AG08396 (cell line): ENCODE data around the gene DDX39B.
A peak's percentile ranks its signal among the peaks of the same experiment; 100 is the strongest.
"Not testable (repeated sequence)": the region's sequence is repeated elsewhere in the genome, so short reads cannot be mapped to it uniquely, and the experiment has no call there.

Experiments used
- DNase-seq: peaks from one replicate; pipeline ENCODE4 v3.0.0; 2012; ENCODE audit warnings: low spot score, mixed read lengths

The DDX39B gene

DNA sequence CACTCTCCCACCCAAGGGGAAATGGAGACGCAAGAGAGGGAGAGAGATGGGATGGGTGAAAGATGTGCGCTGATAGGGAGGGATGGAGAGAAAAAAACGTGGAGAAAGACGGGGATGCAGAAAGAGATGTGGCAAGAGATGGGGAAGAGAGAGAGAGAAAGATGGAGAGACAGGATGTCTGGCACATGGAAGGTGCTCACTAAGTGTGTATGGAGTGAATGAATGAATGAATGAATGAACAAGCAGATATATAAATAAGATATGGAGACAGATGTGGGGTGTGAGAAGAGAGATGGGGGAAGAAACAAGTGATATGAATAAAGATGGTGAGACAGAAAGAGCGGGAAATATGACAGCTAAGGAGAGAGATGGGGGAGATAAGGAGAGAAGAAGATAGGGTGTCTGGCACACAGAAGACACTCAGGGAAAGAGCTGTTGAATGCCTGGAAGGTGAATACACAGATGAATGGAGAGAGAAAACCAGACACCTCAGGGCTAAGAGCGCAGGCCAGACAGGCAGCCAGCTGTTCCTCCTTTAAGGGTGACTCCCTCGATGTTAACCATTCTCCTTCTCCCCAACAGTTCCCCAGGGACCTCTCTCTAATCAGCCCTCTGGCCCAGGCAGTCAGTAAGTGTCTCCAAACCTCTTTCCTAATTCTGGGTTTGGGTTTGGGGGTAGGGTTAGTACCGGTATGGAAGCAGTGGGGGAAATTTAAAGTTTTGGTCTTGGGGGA lies 34.3 kb upstream of the DDX39B start:
- no peak for DNase-seq

DNA sequence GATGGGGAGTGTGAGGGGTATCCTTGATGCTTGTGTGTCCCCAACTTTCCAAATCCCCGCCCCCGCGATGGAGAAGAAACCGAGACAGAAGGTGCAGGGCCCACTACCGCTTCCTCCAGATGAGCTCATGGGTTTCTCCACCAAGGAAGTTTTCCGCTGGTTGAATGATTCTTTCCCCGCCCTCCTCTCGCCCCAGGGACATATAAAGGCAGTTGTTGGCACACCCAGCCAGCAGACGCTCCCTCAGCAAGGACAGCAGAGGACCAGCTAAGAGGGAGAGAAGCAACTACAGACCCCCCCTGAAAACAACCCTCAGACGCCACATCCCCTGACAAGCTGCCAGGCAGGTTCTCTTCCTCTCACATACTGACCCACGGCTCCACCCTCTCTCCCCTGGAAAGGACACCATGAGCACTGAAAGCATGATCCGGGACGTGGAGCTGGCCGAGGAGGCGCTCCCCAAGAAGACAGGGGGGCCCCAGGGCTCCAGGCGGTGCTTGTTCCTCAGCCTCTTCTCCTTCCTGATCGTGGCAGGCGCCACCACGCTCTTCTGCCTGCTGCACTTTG lies 33.6 kb upstream of the DDX39B start, which contains the start of gene TNF:
TSS of gene TNF (plus strand) at position 231 of the 567 bp plus-strand sequence. CDS start at position 408, 177 bp downstream.
- no peak for DNase-seq

DNA sequence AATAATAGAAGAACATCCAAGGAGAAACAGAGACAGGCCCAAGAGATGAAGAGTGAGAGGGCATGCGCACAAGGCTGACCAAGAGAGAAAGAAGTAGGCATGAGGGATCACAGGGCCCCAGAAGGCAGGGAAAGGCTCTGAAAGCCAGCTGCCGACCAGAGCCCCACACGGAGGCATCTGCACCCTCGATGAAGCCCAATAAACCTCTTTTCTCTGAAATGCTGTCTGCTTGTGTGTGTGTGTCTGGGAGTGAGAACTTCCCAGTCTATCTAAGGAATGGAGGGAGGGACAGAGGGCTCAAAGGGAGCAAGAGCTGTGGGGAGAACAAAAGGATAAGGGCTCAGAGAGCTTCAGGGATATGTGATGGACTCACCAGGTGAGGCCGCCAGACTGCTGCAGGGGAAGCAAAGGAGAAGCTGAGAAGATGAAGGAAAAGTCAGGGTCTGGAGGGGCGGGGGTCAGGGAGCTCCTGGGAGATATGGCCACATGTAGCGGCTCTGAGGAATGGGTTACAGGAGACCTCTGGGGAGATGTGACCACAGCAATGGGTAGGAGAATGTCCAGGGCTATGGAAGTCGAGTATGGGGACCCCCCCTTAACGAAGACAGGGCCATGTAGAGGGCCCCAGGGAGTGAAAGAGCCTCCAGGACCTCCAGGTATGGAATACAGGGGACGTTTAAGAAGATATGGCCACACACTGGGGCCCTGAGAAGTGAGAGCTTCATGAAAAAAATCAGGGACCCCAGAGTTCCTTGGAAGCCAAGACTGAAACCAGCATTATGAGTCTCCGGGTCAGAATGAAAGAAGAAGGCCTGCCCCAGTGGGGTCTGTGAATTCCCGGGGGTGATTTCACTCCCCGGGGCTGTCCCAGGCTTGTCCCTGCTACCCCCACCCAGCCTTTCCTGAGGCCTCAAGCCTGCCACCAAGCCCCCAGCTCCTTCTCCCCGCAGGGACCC lies 32.6 kb upstream of the DDX39B start:
- DNase-seq = no peak

DNA sequence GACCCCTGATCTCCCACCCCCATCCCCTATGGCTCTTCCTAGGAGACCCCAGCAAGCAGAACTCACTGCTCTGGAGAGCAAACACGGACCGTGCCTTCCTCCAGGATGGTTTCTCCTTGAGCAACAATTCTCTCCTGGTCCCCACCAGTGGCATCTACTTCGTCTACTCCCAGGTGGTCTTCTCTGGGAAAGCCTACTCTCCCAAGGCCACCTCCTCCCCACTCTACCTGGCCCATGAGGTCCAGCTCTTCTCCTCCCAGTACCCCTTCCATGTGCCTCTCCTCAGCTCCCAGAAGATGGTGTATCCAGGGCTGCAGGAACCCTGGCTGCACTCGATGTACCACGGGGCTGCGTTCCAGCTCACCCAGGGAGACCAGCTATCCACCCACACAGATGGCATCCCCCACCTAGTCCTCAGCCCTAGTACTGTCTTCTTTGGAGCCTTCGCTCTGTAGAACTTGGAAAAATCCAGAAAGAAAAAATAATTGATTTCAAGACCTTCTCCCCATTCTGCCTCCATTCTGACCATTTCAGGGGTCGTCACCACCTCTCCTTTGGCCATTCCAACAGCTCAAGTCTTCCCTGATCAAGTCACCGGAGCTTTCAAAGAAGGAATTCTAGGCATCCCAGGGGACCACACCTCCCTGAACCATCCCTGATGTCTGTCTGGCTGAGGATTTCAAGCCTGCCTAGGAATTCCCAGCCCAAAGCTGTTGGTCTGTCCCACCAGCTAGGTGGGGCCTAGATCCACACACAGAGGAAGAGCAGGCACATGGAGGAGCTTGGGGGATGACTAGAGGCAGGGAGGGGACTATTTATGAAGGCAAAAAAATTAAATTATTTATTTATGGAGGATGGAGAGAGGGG lies 31.7 kb upstream of the DDX39B start:
- no peak for DNase-seq

- DNase-seq = no peak
Observed at GRCh38 chr6:31572041-31572911, 30.5 kb upstream of the DDX39B start, which contains the start of gene LTA. TSS of gene LTA (plus strand) at chr6:31572289. CDS start at chr6:31572743, 454 bp downstream.

DNA sequence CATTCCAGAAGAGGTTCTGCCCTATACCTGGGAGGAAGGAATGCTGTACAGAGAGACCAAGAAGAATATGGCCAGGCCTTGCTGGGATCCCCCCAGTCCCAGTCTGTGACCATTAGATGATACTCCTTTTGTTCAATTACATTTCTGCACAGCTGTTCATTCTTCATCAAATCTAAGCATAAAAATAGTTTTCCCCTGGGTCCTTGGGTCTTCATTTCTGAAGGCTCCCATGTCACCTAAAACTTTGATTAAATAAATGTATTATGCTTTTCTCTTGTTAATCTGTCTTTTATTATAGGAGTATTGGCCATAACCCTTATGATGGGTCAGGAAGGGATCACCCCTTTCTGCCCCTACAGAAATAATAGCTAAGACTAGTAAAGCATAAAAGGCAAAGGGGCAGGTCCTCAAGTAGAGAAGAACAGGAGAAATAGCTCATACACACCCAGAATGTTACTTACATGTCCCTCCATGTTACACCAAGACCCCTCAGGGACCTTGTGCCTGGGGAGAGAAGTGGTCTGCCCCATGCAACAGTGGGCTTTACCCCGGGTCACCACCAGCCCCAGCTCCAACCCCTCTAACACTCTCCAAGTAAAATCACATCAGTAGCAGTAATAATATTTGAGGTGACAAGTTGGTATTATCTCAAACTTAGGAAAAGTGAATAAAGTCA lies 28.2 kb upstream of the DDX39B start:
- no peak for DNase-seq

- DNase-seq = no peak
Observed at GRCh38 chr6:31568537-31568961, 26.7 kb upstream of the DDX39B start.

DNA sequence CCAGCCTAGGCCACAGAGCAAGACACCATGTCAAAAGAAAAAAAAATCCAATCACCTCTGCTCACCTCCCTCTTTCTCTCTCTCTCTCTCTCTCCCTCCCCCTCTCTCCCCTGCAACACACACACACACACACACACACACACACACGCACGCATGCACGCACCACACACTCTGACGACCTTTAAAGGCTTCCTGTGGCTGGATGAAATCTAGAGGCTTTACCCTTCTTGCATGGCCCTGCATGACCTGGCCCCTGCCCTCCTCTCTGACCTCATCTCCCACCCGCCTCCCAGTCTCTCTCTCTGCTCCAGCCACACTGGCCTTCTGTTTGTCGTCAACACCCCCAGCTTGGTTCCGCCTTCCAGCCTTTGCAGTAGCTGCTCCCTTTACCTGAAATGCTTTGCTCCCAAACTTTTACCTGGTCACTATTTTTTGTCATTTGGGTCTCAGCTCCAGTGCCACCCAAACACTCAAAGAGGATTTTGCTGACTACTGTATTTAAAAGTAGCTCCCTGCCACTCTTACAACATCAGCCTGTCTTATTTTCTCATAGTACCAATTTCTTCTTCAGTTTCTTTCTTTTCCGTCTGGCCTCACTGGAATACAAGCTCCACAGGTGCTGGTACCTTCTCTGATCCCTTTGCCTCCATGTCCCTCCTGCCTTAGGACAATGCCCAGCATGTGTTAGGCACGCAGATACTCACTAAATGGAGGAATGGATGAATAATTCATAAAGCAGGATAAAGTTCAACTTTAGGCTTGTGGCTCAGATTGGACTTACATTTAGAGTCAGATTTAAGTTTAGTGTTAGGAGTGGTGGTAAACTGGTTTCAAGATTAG lies 25.9 kb upstream of the DDX39B start:
- no peak for DNase-seq

GRCh38 chr6:31560697-31561058 lies 18.9 kb upstream of the DDX39B start:
- no peak for DNase-seq

GRCh38 chr6:31559958-31560696 lies 18.3 kb upstream of the DDX39B start:
- DNase-seq = peak; percentile 74

- no peak for DNase-seq
Observed at GRCh38 chr6:31559606-31559957, 17.8 kb upstream of the DDX39B start.

GRCh38 chr6:31558631-31559500 lies 17.1 kb upstream of the DDX39B start:
- DNase-seq = no peak

DNA sequence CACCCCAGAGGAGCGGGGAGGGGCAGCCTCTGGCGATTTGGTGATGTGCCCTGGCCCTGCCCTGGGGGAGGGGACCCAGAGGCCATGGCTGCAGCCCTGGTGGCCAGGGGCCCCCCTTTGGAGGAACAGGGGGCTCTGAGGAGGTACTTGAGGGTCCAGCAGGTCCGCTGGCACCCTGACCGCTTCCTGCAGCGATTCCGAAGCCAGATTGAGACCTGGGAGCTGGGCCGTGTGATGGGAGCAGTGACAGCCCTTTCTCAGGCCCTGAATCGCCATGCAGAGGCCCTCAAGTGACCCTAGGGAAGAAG lies 16.5 kb upstream of the DDX39B start:
- DNase-seq = no peak

DNA sequence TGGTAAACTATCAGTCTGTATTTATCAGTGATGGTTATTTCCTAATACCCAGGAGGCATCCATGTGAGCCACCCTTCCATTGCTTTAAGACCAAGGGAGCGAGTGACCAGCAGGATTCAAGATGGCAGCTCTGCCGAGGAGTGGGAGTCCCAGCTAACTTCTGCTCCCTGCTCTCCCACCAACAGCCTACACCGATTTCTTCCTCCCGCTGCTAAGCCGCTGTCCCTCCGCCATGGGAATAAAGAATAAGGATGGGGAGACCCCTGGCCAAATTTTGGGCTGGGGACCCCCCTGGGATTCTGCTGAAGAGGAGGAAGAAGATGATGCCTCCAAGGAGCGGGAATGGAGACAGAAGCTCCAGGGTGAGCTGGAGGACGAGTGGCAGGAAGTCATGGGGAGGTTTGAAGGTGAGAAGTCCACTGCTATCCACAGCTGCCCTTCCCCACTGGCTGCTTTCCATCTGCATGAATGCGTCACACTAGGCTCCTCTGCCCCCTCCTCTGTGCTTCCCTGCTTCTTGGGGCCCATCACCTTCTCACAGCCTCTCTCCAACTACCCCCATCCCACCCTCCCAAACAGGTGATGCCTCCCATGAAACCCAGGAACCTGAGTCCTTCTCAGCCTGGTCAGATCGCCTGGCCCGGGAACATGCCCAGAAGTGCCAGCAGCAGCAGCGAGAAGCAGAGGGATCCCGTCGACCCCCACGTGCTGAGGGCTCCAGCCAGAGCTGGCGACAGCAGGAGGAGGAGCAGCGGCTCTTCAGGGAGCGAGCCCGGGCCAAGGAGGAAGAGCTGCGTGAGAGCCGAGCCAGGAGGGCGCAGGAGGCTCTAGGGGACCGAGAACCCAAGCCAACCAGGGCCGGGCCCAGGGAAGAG lies 15.9 kb upstream of the DDX39B start:
- DNase-seq = no peak

- no peak for DNase-seq
Observed at GRCh38 chr6:31556307-31556706, 14.5 kb upstream of the DDX39B start.

DNA sequence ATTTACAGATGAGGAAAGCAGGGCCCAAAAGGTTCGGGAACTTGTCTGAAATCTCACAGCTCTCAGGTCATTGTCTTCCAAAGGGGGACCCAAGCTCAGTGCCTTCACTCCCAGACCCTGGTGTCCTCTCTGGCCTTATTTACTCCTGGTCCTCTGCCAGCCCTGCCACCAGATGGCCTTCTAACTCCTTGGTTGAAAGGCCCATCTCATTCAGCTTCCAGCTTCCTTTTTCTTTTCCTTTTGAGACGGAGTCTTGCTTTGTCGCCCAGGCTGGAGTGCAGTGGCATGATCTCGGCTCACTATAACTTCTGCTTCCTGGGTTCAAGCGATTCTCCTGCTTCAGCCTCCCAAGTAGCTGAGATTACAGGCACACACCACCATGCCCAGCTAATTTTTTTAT lies 9.6 kb upstream of the DDX39B start:
- not testable (repeated sequence) for DNase-seq

GRCh38 chr6:31548544-31548873 lies 6.7 kb upstream of the DDX39B start:
- no peak for DNase-seq
